Activated T-cell treated with anti-CD3 and anti-CD28 coated beads for 48 hours (primary cell): ENCODE measurements around the gene PHYKPL.
"Not testable (repeated sequence)": the region's sequence is repeated elsewhere in the genome, so short reads cannot be mapped to it uniquely, and the experiment has no call there.

Experiments
- DNase-seq: peaks from one replicate; pipeline ENCODE4 v3.0.0-alpha.2; 2020; ENCODE audit warnings: low read depth

Gene PHYKPL

GRCh38 chr5:178207183-178207916 is 25.3 kb downstream of the PHYKPL start:
- DNase-seq: no peak

- DNase-seq: no peak
Measured at GRCh38 chr5:178206166-178207101, 26.2 kb downstream of the PHYKPL start.

- DNase-seq: no peak
Measured at GRCh38 chr5:178205749-178206047, 26.9 kb downstream of the PHYKPL start.

GRCh38 chr5:178204935-178205748 is 27.5 kb downstream of the PHYKPL start:
- peak; percentile 77 for DNase-seq

- DNase-seq: peak; percentile 90
Measured at GRCh38 chr5:178204182-178204934, 28.2 kb downstream of the PHYKPL start, which contains the start of gene HNRNPAB. Gene HNRNPAB (plus strand): TSS chr5:178204533. CDS start chr5:178204838, 305 bp downstream.

GRCh38 chr5:178203670-178204181 is 28.9 kb downstream of the PHYKPL start:
- no peak for DNase-seq

- DNase-seq: no peak
Measured at GRCh38 chr5:178202541-178202940, 30.1 kb downstream of the PHYKPL start.

- DNase-seq: no peak
Measured at GRCh38 chr5:178201927-178202235, 30.7 kb downstream of the PHYKPL start.

GRCh38 chr5:178201221-178201926 is 31.2 kb downstream of the PHYKPL start:
- DNase-seq: no peak

GRCh38 chr5:178199581-178200434 is 32.8 kb downstream of the PHYKPL start:
- no peak for DNase-seq

- DNase-seq: no peak
Measured at GRCh38 chr5:178198706-178199105, 33.9 kb downstream of the PHYKPL start.

GRCh38 chr5:178198151-178198550 is 34.5 kb downstream of the PHYKPL start:
- not testable (repeated sequence) for DNase-seq

- DNase-seq: no peak
Measured at GRCh38 chr5:178196986-178197385, 35.6 kb downstream of the PHYKPL start.

GRCh38 chr5:178196281-178196812 is 36.3 kb downstream of the PHYKPL start:
- no peak for DNase-seq

- no peak for DNase-seq
Measured at GRCh38 chr5:178194026-178194425, 38.6 kb downstream of the PHYKPL start.

- no peak for DNase-seq
Measured at GRCh38 chr5:178193251-178193809, 39.3 kb downstream of the PHYKPL start.

GRCh38 chr5:178192787-178193186 is 39.8 kb downstream of the PHYKPL start:
- no peak for DNase-seq

- DNase-seq: no peak
Measured at GRCh38 chr5:178192244-178192643, 40.4 kb downstream of the PHYKPL start.

GRCh38 chr5:178191661-178192060 is 40.9 kb downstream of the PHYKPL start:
- DNase-seq: no peak
